Esophagus squamous epithelium (tissue), 4 donors: ENCODE results near the gene CASS4.

Source experiments
- POLR2A ChIP-seq, 4 donors: fragments of 450-650 bp; IDR thresholded peaks; one replicate each; pipeline ENCODE4 v1.6.1; 2017; ENCODE audit warnings: antibody characterized with exemption in 4 of 4, mild to moderate bottlenecking in 4 of 4, moderate library complexity in 3 of 4
- TF ChIP-seq, protein P1 (sequence below), 6 experiments: fragments of 450-650 bp in 4 of 6; fragments of 200-600 bp in 2 of 6; sonication (generic) in 2 of 6; IDR thresholded peaks; one replicate each; pipeline ENCODE4 v1.5.1; 2016 to 2019; ENCODE audit warnings: antibody characterized with exemption in 6 of 6, mild to moderate bottlenecking in 4 of 6, moderate library complexity in 4 of 6

DNA sequence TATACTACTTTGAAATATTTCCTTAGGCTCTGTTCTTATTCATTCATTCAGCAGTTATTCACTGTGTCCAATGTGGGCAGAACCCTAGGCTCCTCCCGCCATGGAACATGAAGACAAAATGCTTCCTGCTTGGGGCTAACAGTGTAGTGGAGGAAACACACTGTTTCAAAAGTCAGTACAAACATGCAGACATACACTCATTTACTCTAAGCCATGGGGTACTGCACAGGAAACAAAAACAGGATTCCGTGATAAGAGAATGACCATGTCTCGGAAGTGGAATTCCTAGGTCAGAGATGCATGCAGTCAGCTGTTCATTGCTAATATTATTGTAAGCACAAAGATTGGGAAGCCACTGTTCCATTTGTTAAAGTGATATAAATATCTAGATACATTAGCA is 94.0 kb downstream of the CASS4 start:
- TF ChIP-seq, protein P1, sequence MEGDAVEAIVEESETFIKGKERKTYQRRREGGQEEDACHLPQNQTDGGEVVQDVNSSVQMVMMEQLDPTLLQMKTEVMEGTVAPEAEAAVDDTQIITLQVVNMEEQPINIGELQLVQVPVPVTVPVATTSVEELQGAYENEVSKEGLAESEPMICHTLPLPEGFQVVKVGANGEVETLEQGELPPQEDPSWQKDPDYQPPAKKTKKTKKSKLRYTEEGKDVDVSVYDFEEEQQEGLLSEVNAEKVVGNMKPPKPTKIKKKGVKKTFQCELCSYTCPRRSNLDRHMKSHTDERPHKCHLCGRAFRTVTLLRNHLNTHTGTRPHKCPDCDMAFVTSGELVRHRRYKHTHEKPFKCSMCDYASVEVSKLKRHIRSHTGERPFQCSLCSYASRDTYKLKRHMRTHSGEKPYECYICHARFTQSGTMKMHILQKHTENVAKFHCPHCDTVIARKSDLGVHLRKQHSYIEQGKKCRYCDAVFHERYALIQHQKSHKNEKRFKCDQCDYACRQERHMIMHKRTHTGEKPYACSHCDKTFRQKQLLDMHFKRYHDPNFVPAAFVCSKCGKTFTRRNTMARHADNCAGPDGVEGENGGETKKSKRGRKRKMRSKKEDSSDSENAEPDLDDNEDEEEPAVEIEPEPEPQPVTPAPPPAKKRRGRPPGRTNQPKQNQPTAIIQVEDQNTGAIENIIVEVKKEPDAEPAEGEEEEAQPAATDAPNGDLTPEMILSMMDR (IDR thresholded peaks at IDR 0.05): no peak
- TF ChIP-seq POLR2A (IDR thresholded peaks at IDR 0.05): no peak
